HG02571 (cell line): Measurements from ENCODE around the gene SMIM13.

Source experiments
- ATAC-seq: cut with Tn5 transposase; IDR thresholded peaks from one replicate; pipeline ENCODE4 v1.9.1; 2021; ENCODE audit warnings: mild to moderate bottlenecking, moderate library complexity; ENCODE audit not compliant: unreplicated experiment

The SMIM13 gene

GRCh38 chr6:11149551-11149950 is 55.9 kb downstream of the SMIM13 start:
- no peak for ATAC-seq

DNA sequence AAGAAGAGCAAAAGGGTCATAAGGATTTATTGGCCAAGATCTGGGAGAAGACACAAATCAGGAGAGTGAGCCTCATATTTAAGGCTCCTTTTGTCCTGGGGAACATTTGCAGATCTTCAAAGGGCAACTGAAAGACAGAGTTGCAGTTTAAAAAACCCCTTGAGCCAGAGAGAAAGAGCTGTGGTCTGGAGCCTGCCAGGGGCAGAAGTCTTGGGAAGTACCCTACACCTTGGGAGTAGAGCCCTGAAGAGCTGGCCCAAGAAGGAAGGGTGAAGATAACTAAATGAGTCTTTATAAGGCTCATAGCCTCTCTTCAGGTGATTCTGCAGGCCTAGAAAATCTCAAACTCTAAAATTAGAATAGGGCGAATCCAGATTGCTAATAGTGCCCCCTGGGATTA is 57.9 kb downstream of the SMIM13 start:
- ATAC-seq = no peak

- ATAC-seq = no peak
Measured at GRCh38 chr6:11152581-11152980, 58.9 kb downstream of the SMIM13 start.

DNA sequence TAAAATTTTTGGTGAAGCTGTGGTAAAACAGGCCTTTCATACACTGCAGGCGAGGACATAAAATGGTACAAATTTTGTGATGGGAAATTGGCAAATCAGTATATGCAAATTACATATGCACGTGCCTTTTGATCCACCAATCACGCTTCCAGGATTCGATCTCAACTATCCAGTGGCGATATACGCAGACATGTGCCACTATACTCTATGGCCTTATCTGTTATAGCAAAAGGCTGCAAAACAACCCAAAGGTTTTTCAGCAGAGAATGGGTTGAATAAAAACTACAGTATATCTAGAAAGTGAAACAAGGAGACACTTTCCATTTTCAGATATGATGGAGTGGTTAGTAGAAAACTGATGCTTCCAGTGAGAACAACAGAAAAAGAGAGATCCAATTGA is 59.8 kb downstream of the SMIM13 start:
- ATAC-seq = no peak

DNA sequence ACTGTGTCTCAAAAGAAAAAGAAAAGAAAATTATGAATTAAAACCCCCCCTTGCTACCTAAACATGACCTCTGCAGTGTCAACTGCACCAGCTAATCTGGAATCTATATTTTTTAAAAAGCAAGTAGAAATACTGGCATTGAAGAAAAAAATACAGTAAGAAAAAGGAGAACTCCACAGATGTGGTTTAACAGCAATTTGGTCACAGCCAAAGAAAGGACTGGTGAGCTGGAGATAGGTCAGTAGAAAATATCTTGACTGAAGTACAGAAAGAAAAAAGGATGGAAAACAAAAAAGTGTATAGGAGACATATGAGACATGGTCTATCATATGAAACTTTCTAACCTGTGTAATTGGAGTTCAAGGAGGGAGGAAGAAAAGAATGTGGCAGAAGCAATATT is 62.0 kb downstream of the SMIM13 start:
- no peak for ATAC-seq

DNA sequence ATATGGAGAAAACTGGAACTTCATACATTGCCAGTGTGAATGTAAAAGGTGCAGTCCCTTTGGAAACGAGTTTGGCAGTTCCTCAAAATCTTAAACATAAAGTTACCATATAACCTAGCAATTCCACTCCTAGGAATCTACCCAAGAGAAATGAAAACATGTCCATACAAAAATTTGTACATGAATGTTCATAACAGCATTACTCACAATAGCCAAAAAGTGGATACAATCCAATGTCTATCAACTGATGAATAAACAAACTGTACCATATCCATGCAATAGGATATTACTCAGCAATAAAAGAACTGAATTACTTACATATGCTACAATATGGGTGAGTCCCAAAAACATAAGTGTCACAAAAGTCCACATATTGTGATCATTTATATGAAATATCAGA is 66.6 kb downstream of the SMIM13 start:
- no peak for ATAC-seq

DNA sequence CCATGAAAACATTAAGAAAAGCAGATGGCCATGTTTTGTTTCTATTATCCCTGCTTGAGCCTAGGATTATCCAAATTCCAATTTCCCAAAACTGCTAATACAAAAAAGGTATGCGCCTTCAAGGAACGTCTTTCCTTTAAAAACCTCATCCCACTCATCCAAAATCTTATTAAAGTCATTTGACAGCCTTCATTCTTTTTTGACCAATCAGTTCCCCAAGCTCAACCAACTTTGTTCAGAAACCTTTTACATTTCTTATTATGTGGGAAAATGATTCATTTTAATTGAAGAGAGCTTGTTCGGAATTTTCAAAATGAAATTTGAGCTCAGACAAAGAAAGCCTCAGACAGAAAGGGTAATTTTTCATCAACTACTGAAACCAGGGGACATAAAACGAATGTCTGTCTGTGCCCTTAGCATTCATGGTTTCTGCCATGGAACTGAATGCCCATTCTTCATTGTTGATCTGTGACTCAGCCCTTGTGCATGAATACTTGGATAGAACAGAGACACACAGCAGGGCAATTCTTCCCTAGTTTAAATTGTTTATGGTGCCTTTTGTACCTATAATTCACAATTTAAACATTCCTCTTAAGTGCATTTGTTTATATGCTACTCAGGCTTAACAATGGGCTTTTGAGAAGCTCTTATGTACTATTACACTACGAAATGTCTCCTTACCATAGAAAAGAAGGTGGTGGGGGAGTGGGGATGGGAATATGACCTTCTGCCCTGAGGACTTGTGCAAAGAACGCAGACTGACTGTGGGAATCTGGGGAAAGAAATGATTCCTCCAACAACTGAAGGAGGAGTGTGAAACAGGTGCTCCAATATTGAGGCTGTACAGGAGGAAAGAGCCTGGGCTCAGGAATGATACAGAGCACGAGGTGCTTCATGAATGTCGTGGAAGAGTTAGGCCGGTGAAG is 67.7 kb downstream of the SMIM13 start:
- ATAC-seq = no peak

- ATAC-seq = no peak
Measured at GRCh38 chr6:11162262-11162661, 68.6 kb downstream of the SMIM13 start.

GRCh38 chr6:11163932-11164331 is 70.3 kb downstream of the SMIM13 start:
- no peak for ATAC-seq

DNA sequence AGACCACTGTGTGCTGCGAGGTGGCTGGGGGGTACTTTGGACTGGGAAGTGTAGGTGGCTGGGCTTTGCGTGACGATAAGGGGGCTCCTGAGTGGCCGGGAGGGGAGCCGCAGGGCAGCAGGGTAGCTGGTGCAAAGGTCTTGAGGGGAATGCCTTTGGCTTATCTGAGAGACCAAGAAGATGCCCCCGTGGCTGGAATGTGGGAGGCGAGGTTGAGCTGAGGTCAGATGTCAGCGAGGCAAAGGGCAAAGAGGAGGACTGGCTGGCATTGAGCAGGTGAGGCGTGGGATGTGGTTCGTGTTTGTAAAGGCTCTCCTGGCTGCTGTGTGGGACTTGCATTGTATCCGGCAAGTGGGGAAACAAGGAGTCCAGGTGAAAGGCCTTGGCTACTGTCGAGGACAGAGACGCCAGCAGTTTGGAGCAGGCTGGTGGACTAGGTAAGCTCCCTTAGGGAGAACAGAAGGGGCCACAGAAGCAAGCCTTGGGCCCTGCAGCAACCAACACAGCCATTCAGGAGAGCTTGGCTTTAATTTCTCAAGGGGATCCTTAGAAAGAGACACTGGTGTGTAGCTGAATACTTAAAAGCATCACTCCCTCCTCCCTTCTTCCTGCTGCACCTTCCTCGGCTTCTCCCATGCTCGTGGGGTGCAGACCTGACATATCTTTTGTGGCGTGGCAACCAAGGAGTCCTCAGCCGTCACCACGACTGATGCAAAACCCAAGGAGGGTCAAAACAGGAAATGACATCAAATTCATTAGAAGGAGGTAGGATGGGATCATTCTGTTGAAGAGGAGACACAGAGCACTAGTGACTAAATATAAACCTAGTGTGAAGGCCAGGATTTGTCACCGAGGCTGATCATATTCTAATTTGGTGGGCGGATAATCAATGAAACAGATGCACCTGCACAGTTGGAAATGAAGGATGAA is 71.3 kb downstream of the SMIM13 start:
- no peak for ATAC-seq

DNA sequence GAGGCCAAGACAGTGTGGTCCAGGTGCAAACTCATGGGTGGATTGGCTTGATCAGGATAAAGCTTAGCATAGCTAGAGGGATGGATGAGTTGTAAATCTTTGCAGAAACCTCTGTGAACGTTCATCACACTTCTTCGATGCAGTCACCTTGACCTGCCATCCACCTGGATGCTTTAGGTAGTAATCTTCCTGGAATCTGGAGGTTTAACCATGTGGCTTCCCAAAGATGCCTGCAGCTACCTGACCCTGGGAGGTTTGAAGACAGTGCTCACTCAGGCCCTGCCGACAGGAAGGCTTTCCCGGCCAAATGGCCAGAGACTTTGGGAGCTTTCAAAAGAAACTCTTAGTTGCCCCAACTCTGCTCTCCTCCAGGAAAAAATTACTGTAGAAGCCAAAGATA is 73.3 kb downstream of the SMIM13 start:
- no peak for ATAC-seq

GRCh38 chr6:11168091-11168635 is 74.5 kb downstream of the SMIM13 start:
- no peak for ATAC-seq

- ATAC-seq = no peak
Measured at GRCh38 chr6:11171952-11172351, 78.3 kb downstream of the SMIM13 start.

DNA sequence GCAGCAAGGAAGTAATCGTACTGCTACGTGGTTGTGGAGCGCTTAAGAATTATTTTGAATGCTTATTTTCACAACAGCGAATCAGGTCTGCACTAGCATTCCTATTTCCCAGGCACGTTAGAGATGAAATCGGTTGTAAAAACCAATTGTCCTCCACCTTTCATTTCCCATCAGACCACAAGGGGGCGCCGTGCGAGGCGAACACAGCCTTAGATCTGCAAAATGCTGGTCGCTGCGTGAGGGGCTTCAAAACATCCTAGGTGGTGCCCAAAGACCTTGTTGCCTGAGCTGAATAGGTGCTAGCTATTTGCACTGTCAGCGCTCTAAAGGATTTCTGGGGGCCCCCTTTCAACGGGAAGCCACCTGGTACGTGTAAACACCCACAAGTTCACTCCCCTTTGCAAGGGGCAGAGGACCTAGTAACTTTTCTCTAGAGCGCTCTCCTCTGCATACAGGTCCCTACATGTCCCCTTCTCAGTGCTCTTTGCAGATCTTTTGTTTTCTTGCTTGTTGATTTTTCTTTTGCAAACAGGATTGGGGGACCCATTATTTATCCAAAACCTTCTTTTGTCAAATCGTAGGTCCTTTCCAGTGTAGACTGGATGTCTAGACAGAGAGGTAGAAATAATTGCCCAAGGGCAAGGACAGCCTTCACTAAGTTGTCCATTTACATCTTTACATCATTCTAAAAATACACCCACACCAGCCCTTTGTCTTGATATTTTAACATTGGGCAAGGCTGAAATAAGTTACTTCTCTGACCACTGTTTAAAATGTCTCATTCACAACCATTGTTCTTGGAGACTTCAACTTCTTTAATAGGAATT is 79.1 kb downstream of the SMIM13 start:
- ATAC-seq = no peak

GRCh38 chr6:11174242-11174611 is 80.6 kb downstream of the SMIM13 start:
- ATAC-seq = no peak

GRCh38 chr6:11177271-11177670 is 83.6 kb downstream of the SMIM13 start:
- no peak for ATAC-seq

DNA sequence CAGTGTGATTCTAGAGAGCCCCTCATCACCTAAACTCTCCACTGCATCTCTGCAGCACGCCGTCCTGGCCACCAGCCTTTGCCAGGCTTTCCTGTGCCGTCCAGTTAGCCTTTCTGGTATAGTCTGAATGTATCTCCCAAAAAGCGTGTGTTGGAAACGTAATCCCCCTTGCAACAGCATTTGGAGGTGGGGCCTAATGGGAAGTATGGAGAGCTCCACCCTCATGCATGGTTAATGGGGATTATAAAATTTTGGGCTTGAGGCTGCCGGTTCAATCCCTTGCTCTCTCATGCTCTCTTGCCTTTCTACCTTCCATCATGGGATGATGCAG is 85.4 kb downstream of the SMIM13 start:
- no peak for ATAC-seq

GRCh38 chr6:11179419-11180202 is 86.0 kb downstream of the SMIM13 start:
- no peak for ATAC-seq

GRCh38 chr6:11181478-11182136 is 88.0 kb downstream of the SMIM13 start:
- no peak for ATAC-seq
